Muscle of arm (tissue), 12 donors: ENCODE results near the gene HOXA13. TPM values are rescaled to one million over a fixed set of nuclear protein-coding genes. Genes with fewer than 3 reads are reported as not detected.

Experiments
- DNase-seq: peaks from one replicate; pipeline ENCODE4 v3.0.0-alpha.2; 2013
- polyA plus RNA-seq, 12 donors: library from polyadenylated mRNA; unstranded; fragments of 120-200 nt; gene quantifications; one replicate each; pipeline ENCODE4 v1.2.1, GENCODE V29; 2013; ENCODE audit not compliant: insufficient read length in 12 of 12

The HOXA13 gene
- polyA plus RNA-seq, 12 donors = 0.07 to 8.1 (median 0.45) TPM; not detected in 3

GRCh38 chr7:27238979-27239386, 39.1 kb upstream of the HOXA13 start:
- DNase-seq = no peak

- no peak for DNase-seq
These were observed 37.9 kb upstream of the HOXA13 start for GRCh38 chr7:27237735-27238334.

- DNase-seq = no peak
These were observed 35.8 kb upstream of the HOXA13 start for GRCh38 chr7:27235387-27236311.

- DNase-seq = no peak
These were observed 29.6 kb upstream of the HOXA13 start for GRCh38 chr7:27229448-27229847.

GRCh38 chr7:27224983-27225934, 25.4 kb upstream of the HOXA13 start:
- DNase-seq = no peak

GRCh38 chr7:27223941-27224575, 24.2 kb upstream of the HOXA13 start:
- DNase-seq = no peak

- no peak for DNase-seq
These were observed 21.4 kb upstream of the HOXA13 start for GRCh38 chr7:27221201-27221797.

- DNase-seq = no peak
These were observed 20.6 kb upstream of the HOXA13 start for GRCh38 chr7:27220440-27220955.

- DNase-seq = no peak
These were observed 19.9 kb upstream of the HOXA13 start for GRCh38 chr7:27219821-27220220.

- no peak for DNase-seq
These were observed 18.1 kb upstream of the HOXA13 start for GRCh38 chr7:27217951-27218350.

- DNase-seq = no peak
These were observed 15.5 kb upstream of the HOXA13 start for GRCh38 chr7:27215356-27215755.

- DNase-seq = no peak
These were observed 14.5 kb upstream of the HOXA13 start for GRCh38 chr7:27214239-27214950.

- DNase-seq = no peak
These were observed 13.7 kb upstream of the HOXA13 start for GRCh38 chr7:27213433-27214238.

GRCh38 chr7:27212497-27213432, 12.9 kb upstream of the HOXA13 start:
- no peak for DNase-seq

- no peak for DNase-seq
These were observed 11.9 kb upstream of the HOXA13 start for GRCh38 chr7:27211764-27212204.

GRCh38 chr7:27211084-27211446, 11.2 kb upstream of the HOXA13 start:
- no peak for DNase-seq

- DNase-seq = no peak
These were observed 10.7 kb upstream of the HOXA13 start for GRCh38 chr7:27210441-27211083.
